GM21526 (cell line): ENCODE data around the gene HCN2.

Experiments
- ATAC-seq: cut with Tn5 transposase; IDR thresholded peaks from one replicate; pipeline ENCODE4 v1.9.1; 2021; ENCODE audit warnings: moderate library complexity; ENCODE audit not compliant: unreplicated experiment, low FRiP score

Gene HCN2

GRCh38 chr19:650121-650520 is 60.4 kb downstream of the HCN2 start:
- no peak for ATAC-seq

GRCh38 chr19:651114-651818 is 61.6 kb downstream of the HCN2 start:
- no peak for ATAC-seq

GRCh38 chr19:651991-652390 is 62.3 kb downstream of the HCN2 start:
- no peak for ATAC-seq

GRCh38 chr19:652467-653389 is 63.0 kb downstream of the HCN2 start:
- ATAC-seq = no peak

DNA sequence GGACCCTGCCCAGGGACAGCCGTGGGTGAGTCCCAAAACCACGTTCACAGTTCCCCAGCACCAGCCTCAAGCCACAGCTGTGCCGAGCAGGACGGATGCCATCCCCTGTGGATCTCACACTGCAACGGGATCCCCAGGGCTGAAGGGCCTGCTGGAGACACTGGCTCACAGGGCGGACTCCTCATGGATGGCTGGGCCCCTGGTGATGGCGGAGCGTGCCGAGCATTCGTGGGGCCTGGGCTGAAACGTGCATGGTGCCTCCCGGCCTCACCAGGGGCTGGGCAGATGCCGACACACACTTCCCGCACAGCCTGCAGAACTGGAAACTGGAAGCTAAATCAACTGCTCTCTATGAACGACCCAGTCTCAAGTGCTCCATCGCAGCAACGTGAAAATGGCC is 63.7 kb downstream of the HCN2 start:
- ATAC-seq = no peak

DNA sequence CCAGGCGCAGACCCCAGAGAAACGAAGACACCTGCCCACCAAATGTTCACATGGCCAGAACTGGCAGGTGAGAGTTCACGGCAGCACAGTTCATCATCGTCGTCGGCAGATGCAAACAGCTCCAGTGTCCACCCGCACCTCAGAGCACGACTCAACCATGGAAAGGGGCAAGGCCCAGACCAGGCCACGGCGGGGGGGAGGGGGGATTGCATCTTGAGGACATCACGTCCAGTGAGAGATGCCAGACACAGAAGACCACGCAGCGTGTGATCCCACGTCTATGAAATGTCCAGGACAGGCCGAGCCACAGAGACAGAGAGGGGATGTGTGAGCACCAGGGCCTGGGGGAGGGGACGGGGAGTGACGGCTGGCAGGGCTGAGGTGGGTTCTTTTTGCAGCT is 66.0 kb downstream of the HCN2 start:
- ATAC-seq = no peak

DNA sequence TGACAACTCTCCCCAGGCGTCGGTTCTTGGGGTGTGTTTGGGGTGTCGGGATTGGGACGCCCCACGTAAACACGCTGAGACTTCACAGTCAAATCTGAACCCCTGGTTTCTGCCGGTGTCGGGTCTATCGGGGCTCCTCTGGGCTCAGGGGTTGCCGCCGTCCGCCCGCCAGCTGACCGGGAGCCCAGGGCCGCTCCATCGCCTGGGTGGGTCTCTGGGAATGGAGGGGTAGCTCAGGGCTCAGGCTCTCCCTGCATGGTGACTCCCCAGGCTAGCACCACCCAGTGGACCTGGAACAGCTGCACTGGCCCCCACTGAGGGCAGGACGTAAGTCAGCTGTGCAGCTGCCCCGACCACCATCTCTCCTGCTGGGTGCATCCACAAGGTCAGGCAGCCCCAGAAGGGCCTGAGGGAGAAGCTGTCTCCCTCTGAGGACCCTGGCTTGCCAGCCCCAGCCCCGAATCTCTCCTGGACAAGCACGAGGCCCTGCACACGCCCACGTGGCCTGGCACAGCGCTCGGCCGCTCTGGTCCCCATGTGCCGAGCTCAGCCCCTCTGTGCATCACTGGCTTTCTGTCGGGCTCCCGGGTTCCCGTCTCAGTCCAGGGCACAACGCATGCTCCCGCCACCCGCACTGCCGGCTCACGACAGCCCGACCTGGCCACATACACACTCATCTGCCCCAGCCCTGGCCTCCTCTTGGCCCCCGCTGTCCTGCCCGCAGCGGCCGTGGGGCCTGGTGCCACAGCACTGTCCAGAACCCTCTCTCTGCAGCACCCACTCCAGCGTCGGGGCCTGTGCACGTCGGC is 67.3 kb downstream of the HCN2 start:
- ATAC-seq = no peak

GRCh38 chr19:657611-658010 is 67.9 kb downstream of the HCN2 start:
- no peak for ATAC-seq

DNA sequence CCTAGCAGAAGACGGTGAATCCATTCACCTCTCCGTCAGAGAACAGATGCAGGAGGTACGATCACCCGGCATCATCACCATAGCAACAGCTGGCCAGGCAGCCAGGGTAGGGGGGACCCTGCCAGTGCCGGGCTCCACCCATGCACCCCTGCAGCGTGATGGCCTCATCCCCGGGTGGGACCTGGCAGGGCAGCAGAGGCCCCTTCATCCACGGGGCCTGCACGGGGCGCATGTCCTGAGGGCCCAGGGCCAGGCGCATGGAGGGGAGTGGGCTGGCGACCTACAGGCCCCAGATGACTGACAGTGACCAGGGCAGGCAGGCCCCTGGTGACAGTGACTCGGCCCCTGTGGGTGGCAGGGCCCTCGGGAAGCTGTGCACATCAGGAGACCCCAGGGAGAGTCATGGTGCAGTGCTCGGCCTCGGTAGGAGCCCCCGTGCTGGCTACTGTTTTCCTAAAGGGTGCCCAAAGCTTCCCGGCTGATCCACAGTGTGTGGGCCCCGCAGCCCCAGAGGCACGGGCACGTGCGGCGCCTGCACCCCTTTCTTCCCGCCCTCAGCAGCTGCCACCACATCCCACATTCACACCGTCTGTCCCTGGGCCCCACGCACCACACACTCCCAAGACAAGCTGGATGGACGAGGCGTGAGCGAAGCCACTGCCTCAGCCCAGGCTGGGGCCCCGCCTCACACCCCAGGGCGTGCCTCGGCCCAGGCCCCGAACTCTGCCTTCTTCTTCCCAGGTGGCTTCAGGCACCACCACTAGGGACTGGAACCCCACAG is 68.6 kb downstream of the HCN2 start:
- ATAC-seq = no peak

DNA sequence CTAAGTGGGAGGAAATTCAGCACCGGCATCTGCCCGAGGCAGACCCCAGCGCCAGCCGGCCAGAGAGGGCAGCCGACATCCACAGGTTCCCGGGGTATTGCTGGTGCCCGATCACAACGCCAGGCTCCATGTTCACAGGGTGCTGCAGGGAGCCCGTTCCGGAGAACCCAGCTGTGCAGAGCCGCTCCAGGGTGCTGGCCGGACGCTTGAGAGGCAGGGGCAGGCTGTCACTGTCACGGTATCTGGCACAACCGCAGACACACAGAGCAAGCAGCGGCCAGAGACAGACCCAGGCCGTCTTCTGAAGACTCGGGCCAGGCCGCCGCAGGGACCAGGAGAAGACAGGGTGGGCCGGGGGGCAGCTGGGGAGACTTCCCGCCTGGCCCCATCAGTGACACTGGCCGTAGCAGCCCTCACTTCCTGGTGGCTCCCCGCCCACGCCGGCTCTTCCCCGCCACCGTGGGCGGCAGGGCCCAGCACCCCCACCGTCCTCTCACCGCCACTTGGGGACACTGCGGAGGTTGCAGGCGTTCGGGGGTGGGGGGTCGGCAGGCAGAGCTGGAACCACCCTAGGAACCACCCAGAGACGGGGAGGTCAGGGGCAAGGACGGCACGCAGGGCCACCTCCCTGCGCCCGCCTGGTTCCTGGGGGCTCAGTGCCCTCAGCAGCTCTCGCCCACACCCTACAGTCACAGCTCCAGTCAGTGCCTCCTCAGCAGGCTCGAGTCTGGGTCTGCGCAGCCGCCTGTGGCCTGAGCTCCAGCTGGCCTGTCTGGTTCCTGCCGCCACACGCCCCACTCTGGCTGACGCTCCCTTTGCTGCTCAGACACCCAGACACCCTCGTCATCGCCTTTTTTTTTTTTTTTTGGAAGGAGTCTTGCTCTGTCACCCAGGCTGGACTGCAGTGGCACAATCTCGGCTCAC is 69.5 kb downstream of the HCN2 start:
- no peak for ATAC-seq

- ATAC-seq = no peak
Measured at GRCh38 chr19:660793-661426, 71.2 kb downstream of the HCN2 start.

- no peak for ATAC-seq
Measured at GRCh38 chr19:661427-662196, 71.9 kb downstream of the HCN2 start.

DNA sequence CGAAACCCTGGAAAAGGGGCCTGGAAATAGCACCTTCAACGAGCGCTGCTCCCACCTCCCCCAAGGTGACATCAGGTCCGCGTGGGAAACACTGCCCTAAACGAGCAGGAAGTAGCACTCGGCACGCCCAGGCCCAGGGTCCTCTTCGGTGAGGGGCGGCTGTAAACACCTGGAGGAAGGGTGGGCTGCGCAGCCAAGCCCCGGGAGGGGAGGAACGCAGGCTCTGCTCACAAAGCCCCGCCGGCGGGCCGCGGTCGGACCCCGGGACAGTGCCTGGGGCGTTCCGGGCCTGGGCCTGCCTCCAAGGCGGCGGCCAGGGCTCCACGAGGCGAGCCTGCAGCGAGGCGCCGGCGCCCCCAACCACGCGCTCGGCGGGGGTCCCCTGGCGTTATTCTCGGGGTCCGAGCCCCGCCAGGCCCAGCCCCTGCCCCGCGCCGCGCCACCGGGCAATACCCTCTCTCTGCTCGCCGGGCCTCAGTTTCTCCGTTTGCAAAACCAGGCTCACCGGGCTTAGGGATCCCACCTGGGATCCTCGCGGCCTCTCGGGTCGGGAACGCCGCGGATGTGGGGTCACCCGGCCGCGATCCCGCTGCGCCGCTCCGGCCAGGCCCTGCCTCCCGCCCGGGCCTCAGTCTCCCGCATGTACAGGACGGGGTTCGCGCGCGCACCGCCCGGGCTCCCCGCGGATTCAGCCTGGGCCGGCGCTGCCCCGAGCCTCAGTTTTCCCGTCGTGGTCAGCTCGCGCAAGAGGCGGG is 72.7 kb downstream of the HCN2 start:
- peak; percentile 2 for ATAC-seq

- ATAC-seq = peak; percentile 43
Measured at GRCh38 chr19:662962-663681, 73.4 kb downstream of the HCN2 start, which contains the start of gene RNF126. Gene RNF126, minus strand, starts transcription at chr19:663214. Its CDS starts 93 bp downstream, at chr19:663121.

DNA sequence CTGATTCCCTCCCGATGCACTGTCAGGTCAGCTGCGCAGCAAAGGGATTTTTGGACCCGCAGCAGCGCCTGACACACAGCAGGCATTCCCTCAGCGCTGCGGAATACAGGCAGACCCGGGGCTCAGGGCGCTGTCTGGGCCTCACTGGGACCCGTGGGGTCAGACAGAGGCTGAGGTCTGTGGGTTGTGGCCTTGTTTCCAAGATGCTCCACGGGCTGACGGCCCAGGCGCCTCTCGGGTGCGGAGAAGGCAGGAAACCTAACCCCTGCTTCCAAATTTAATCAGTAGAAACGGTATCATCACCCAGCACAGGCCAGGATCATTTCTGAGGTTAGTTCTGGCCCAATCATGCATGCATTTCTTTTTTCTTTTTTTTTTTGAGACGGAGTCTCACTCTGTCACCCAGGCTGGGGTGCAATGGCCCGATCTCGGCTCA is 74.0 kb downstream of the HCN2 start:
- ATAC-seq = no peak

GRCh38 chr19:664913-665443 is 75.3 kb downstream of the HCN2 start:
- ATAC-seq = no peak
